DMS 273 treated with DMSO at 0.1 percent for 48 hours (cell line): ENCODE data around the gene SEMA3G.
A peak's percentile ranks its signal among the peaks of the same experiment; 100 is the strongest.

Source experiments
- DNase-seq: peaks from one replicate; lab custom pipeline; 2025; lab: John Stamatoyannopoulos, UW

SEMA3G gene

DNA sequence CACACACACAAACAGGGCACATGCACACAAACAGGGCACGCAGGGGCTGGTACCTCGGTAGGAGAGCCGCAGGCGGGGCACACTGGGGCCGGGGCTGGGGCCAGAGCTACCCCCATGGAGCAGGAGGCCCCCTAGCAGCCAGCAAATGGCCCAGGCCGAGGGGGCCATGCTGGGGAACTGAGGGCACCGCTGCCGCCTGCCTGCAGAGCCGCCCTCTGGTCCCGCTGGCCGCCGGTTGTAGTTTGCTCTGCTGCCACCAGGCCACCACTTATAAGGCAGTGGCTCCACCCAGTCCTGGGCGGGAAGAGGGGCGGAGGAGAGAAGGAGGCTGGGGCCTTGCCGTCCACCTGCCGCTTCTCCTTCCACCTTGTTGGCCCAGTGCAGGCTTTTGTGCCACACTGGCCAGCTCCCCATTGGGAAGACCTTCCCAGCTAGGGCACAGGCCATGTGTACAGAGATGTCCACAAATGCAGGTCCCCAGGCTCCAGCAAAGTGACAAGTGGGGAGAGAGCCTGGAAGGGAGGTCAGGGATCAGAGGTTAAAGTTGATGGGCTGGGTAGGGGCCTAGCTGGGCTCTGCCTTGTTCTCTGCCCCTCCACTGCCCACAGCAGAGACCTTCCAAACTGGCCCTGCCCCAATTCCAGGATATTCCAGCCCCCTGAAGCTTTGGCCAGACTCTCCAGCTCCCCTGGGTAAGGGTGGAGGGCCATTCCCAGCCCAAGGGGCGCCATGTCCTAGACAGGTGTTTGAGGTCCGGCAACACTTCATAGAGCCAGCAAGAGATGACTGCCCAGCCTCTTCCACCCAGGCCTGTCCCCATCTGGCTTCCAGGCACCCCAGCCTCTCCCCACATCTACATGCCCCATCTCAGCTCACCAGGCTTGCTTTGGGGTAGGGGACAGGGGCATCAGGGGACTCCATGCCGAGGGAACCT is at the start of gene SEMA3G:
SEMA3G (minus strand) TSS at position 244 of the 934 bp plus-strand sequence; CDS start at position 168, 76 bp downstream.
- no peak for DNase-seq

GRCh38 chr3:52494445-52494844 is 49.5 kb upstream of the SEMA3G start:
- no peak for DNase-seq

DNA sequence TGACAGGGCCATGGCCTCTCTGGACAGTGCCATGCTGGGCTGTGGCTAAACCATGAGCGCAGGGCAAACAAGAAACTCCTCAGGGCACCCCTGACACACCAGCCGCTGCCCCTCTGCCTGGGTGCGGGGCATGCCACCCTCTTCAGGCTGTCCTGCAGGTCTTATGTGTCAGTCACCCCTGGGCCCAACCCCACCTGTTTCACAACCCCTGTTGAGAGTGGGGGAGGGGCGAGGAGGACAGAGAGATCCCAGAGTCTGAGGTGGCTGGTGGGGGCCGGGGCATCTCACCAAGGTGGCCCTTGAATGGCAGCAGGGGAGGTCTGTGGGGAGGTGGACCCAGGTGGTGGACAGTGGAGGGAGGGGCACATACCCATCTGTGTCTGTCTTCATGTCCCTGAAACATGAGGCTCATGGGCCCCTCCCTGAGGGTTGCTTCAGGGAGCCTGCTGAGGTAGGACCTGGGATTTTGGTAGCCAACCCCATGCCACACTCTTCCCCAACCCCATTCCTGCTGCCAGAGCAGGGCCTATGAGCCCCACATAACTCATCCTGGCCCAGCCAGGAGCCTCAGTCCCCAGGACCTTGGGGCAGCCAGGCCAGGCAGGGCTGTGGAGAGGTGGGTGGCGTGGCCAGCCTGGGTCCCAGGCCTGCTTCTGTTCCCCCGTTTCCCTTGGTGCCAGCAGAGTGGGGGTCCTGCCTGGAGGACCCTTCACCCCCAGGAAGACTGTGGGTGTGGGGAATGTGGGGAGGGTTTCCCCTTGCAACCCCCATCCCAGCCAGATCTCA is 48.5 kb upstream of the SEMA3G start:
- DNase-seq: no peak

DNA sequence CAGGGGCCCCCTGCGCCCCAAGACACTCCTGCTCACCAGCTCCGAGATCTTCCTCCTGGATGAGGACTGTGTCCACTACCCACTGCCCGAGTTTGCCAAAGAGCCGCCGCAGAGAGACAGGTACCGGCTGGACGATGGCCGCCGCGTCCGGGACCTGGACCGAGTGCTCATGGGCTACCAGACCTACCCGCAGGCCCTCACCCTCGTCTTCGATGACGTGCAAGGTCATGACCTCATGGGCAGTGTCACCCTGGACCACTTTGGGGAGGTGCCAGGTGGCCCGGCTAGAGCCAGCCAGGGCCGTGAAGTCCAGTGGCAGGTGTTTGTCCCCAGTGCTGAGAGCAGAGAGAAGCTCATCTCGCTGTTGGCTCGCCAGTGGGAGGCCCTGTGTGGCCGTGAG is 47.2 kb upstream of the SEMA3G start:
- DNase-seq: no peak

GRCh38 chr3:52490939-52491526 is 46.1 kb upstream of the SEMA3G start:
- DNase-seq: no peak

GRCh38 chr3:52490035-52490938 is 45.4 kb upstream of the SEMA3G start:
- no peak for DNase-seq

GRCh38 chr3:52489453-52489852 is 44.5 kb upstream of the SEMA3G start:
- DNase-seq: no peak

- DNase-seq: no peak
Observed at GRCh38 chr3:52488746-52489145, 43.8 kb upstream of the SEMA3G start.

DNA sequence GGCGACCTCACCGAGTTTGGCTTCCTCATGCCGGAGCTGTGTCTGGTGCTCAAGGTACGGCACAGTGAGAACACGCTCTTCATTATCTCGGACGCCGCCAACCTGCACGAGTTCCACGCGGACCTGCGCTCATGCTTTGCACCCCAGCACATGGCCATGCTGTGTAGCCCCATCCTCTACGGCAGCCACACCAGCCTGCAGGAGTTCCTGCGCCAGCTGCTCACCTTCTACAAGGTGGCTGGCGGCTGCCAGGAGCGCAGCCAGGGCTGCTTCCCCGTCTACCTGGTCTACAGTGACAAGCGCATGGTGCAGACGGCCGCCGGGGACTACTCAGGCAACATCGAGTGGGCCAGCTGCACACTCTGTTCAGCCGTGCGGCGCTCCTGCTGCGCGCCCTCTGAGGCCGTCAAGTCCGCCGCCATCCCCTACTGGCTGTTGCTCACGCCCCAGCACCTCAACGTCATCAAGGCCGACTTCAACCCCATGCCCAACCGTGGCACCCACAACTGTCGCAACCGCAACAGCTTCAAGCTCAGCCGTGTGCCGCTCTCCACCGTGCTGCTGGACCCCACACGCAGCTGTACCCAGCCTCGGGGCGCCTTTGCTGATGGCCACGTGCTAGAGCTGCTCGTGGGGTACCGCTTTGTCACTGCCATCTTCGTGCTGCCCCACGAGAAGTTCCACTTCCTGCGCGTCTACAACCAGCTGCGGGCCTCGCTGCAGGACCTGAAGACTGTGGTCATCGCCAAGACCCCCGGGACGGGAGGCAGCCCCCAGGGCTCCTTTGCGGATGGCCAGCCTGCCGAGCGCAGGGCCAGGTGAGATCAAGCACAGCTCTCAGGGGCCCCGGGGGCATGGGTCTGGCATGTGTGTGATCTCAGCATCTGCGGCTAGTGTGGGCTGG is 43.1 kb upstream of the SEMA3G start:
- no peak for DNase-seq

GRCh38 chr3:52487050-52487787 is 42.3 kb upstream of the SEMA3G start:
- DNase-seq: no peak

DNA sequence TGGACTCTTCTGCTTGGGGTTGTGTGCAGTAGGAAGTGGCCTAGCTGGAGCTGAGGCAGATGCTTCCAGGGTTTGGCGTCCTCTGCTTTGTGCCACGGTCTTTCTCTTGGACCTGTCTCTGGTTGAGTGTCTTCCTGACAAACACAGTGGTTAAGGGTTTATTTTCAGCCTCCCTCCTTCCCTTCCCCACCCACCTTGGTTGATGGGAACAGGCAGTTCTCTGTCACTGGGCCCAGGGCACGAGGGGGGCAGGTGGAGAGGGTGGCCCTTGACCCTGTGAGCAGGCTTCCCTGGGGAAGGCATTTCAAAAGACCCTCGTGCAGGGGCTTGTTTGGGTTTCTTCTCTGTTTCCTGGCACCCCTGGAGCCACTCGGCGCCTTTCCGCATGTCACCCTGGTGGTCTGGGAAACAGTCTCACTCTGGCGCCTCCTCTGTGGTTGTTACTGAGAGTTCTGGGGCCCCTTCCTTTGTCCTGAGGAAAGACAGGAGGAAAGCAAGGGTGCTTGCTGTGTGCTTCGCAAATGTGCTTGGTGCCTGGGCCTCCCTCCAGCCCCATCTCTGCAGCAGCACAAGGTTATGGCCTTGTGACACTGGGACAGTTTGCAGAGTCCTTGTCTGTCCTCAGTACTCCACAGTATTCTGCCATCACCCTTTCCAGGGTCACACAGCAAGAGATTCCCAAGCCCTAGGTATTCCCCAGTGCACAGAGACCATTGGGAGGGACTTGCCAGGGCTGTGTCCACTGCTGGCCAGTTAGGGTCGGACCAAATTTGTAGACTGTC is 40.0 kb upstream of the SEMA3G start:
- DNase-seq: no peak

- DNase-seq: no peak
Observed at GRCh38 chr3:52483577-52484381, 38.9 kb upstream of the SEMA3G start.

DNA sequence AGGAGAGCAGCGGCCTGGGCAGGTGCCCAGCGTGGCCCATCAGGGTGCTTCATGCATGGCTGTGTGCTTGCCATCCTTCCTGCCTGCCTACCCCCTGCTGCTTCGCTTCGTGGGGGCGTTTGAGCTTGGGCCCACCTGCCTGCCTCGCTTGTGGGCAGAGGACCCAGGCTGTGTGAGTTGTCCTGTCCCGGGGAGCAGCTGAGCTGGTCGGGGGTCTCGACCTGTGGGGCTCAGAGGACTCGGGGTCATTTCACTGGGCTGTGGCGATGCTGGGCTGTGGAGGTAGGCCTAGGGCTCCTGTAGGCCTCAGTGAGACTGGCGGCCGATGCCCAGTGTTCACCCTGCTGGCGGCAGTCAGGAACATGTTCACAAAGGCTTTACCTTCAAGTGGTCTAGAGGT is 38.2 kb upstream of the SEMA3G start:
- no peak for DNase-seq

DNA sequence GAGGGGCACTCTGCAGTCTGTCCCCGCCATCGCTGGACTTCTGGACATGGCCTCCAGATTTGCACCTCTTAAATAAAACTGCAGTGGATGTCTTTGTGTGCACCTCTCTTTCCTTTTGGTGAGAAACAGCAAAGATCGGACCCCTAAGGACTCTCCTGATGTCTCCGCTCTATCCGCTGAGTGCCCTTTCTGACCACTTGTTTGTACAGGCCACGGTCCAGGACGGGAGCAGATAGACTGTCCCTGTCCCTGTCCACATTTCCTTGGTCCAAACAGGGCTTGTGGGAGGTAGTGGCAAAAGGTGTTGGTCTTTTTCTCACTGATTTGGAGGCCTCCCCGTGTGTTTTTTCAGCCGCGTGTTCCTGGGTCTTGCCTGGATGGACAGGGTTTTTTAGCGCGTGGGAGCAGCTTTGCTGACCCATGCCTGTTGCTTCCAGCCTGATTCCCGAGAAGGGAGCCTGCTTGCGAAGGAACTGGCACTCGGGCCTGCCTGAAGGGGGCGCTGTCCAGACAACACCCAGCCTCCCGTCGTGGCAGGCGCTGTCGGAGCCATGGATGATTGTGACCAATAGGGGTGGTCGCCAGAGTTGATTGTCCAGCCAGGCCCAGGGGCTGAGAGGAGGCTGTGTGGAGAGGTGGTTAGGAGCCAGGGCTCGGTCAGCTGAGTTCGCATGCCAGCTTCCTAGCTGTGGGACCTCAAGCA is 37.1 kb upstream of the SEMA3G start:
- DNase-seq: no peak

GRCh38 chr3:52480768-52481715 is 36.1 kb upstream of the SEMA3G start:
- peak; percentile 13 for DNase-seq

DNA sequence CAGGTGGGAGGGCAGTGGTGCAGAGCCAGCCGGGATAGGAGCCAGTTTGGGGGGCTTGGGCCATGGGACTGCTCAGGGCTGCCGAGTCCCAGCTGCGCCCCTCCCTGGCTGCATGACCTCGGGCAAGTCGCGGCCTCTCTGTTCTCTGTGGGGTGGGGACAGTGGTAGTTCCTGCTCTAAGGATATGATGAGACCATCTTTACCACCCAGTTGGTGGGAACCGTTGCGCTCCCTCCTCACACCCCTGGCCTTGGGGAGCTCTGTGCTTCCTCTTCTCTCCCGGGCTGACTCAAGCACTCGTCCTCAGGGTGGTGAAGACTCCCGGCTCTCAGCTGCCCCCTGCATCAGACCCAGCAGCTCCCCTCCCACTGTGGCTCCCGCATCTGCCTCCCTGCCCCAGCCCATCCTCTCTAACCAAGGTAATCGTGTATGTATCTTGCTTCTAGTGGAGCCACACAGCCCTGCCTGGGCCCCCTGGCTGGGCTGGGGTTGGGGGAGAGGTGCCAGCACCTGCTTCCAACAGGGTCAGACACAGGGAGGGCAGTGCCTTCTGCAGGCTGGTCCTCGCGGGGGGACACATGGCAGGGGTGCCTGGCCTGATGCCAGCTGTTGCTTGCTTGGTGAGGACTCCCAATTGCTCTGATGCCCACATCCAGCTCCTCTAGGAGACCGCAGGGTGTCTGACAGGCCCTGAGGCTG is 35.1 kb upstream of the SEMA3G start:
- no peak for DNase-seq
